GM12891 (cell line): ENCODE results near the gene MAD2L1BP.
A peak's percentile ranks its signal among the peaks of the same experiment; 100 is the strongest.

Experiments
- DNase-seq: peaks from one replicate; pipeline ENCODE4 v3.0.0; 2011; ENCODE audit warnings: low spot score; ENCODE audit not compliant: insufficient read length
- FAIRE-seq: peaks from 2 replicates; lab custom pipeline; 2011; peaks lifted over from hg19 to GRCh38; lab: Jason Lieb, UNC
- PAX5 ChIP-seq: IDR thresholded peaks from 2 replicates; pipeline ENCODE4 v1.6.1; 2011; ENCODE audit warnings: low read length, moderate library complexity, mild to moderate bottlenecking; ENCODE audit not compliant: insufficient read depth, severe bottlenecking
- POLR2A ChIP-seq: IDR thresholded peaks from 2 replicates; pipeline ENCODE4 v1.6.1; 2011; ENCODE audit warnings: low read depth, low read length, control low read depth
- POLR2AphosphoS5 ChIP-seq: IDR thresholded peaks from 2 replicates; pipeline ENCODE4 v1.6.1; 2011; ENCODE audit warnings: low read depth, low read length, control low read depth
- POU2F2 ChIP-seq: IDR thresholded peaks from 2 replicates; pipeline ENCODE4 v1.6.1; 2011; ENCODE audit warnings: low read depth, mild to moderate bottlenecking, control low read depth, low read length, moderate library complexity
- SPI1 ChIP-seq: IDR thresholded peaks from 2 replicates; pipeline ENCODE4 v1.6.1; 2011; ENCODE audit warnings: low read depth, low read length, control low read depth
- TAF1 ChIP-seq: IDR thresholded peaks from 2 replicates; pipeline ENCODE4 v1.6.1; 2011; ENCODE audit warnings: low read depth, low read length, control low read depth

Gene MAD2L1BP

DNA sequence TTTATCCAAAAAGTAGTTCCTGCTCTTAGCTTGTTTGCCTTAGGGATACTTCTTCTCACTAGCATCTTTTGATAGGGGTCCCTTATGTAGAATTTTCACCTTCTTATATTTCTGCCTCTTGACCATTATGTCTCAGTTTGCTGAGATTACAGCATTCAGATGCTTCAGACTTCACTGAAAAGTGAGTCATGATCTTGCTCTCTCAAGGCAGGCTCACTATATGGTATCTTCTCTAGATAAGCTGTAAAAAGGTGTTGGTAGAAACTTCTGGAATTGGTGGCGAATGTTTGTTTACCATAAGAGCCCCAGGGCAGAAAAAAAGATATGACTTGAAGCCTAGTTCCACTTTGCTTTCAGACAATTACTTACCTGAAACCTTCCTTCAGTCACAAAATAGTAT is 26.2 kb upstream of the MAD2L1BP start:
- DNase-seq (no peak), FAIRE-seq (no peak)
- no peak for TF ChIP-seq SPI1
- TF ChIP-seq POU2F2: no peak
- no peak for TF ChIP-seq PAX5
- no peak for TF ChIP-seq POLR2A
- no peak for TF ChIP-seq POLR2AphosphoS5
- no peak for TF ChIP-seq TAF1

- no peak for FAIRE-seq
- no peak for DNase-seq
- TF ChIP-seq POU2F2: no peak
- TF ChIP-seq PAX5: no peak
- TF ChIP-seq POLR2A: no peak
- no peak for TF ChIP-seq TAF1
- TF ChIP-seq SPI1: no peak
- TF ChIP-seq POLR2AphosphoS5: no peak
Measured at GRCh38 chr6:43610431-43610830, 25.2 kb upstream of the MAD2L1BP start.

- TF ChIP-seq POLR2A: no peak
- TF ChIP-seq PAX5: no peak
- TF ChIP-seq POLR2AphosphoS5: no peak
- no peak for TF ChIP-seq TAF1
- TF ChIP-seq POU2F2: no peak
- TF ChIP-seq SPI1: no peak
- DNase-seq (no peak), FAIRE-seq (no peak)
Measured at GRCh38 chr6:43613721-43614395, 21.8 kb upstream of the MAD2L1BP start.

GRCh38 chr6:43614396-43614730 is 21.3 kb upstream of the MAD2L1BP start:
- DNase-seq (no peak), FAIRE-seq (no peak)
- TF ChIP-seq TAF1 (no peak), PAX5 (no peak), POLR2AphosphoS5 (no peak), POU2F2 (no peak), POLR2A (no peak)

- FAIRE-seq: no peak
- DNase-seq: no peak
- TF ChIP-seq POU2F2 (no peak), POLR2AphosphoS5 (0 out of 2 replicates have a peak, but pooled peaks have one; percentile 1)
Measured at GRCh38 chr6:43616725-43617472, 18.7 kb upstream of the MAD2L1BP start.

DNA sequence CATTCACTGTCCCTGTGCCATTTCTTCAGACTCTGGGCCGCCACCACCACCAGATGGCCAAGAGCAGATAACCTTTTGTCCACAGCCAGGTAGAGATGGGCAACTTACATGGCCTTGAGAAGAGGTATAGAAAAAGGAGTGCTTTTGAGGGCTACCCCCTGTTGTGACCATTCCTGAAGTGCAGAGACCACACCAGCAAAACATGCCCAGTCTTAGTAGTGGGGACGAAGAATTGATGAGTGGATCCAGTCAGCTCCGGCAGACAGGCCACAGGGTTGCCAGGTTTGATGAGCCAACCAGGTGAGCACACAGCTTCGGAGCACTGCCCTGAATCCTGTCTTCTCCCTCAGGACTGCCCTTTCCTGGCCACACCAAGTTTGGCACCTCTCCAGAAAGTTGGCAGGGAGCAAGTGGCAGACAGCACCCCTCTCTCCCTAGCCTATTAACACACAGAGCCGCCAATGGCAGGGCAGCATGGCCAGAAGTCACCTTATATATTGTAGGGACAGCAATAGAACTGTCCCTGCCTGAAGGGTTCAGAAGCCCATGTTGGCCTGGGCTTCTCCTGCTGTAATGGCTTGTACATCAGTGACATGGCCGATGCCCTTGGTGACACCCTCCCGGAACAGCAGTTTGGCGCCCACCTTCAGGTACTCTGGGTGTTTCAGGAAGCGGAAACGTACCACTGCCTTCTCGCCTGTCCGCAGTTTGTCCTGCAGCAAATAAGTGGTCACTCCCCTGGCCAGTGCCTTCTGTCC is 14.4 kb upstream of the MAD2L1BP start:
- no peak for DNase-seq
- FAIRE-seq: no peak
- TF ChIP-seq POLR2A (no peak), PAX5 (no peak), POLR2AphosphoS5 (no peak; the same call in 1 of the 2 replicates)

- DNase-seq (no peak), FAIRE-seq (no peak)
- TF ChIP-seq POU2F2: no peak
- TF ChIP-seq TAF1: no peak
- no peak for TF ChIP-seq PAX5
- no peak; the same call in 1 of the 2 replicates for TF ChIP-seq POLR2AphosphoS5
- TF ChIP-seq SPI1: no peak
Measured at GRCh38 chr6:43621836-43622180, 13.8 kb upstream of the MAD2L1BP start.

DNA sequence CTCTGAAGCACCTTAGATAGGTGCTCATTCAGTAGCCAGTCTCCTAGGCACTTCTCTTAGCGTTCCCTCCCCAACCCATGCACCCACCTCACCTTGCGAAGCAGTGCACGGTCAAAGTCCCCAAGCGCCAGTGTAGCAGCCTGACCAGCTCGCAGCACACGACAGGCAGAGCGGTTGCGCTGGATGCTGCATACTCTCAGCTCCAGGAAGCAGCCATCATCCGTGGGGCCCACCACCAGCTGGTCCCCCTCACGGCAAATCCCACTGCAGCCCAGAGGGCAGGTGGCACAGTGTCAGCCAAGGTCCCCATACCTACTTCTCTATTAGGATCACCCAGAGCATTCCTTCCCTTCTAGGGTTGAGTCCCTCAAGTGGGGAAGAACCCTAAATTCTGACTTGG is 13.1 kb upstream of the MAD2L1BP start:
- no peak for DNase-seq
- TF ChIP-seq PAX5 (no peak), TAF1 (no peak), POLR2A (no peak), SPI1 (no peak), POU2F2 (no peak), POLR2AphosphoS5 (no peak)
- no peak for FAIRE-seq
